Esophagus squamous epithelium (tissue), 4 donors: Measurements from ENCODE around the gene AKNA.
"Not testable (repeated sequence)": the region's sequence is repeated elsewhere in the genome, so short reads cannot be mapped to it uniquely, and the experiment has no call there.

Source experiments
- CTCF ChIP-seq, 6 experiments: fragments of 450-650 bp in 4 of 6; fragments of 200-600 bp in 2 of 6; sonication (generic) in 2 of 6; IDR thresholded peaks; one replicate each; pipeline ENCODE4 v1.5.1; 2016 to 2019; ENCODE audit warnings: antibody characterized with exemption in 6 of 6, mild to moderate bottlenecking in 4 of 6, moderate library complexity in 4 of 6
- POLR2A ChIP-seq, 4 donors: fragments of 450-650 bp; IDR thresholded peaks; one replicate each; pipeline ENCODE4 v1.6.1; 2017; ENCODE audit warnings: antibody characterized with exemption in 4 of 4, mild to moderate bottlenecking in 4 of 4, moderate library complexity in 3 of 4

- TF ChIP-seq POLR2A, CTCF (IDR thresholded peaks at IDR 0.05): not testable (repeated sequence)
Observed at GRCh38 chr9:114325684-114326254, 62.0 kb downstream of the AKNA start.
